Mesodermal cell (in vitro differentiated cells): ENCODE measurements around the gene MRPL17.

ENCODE experiments used
- H3K27ac ChIP-seq: 2 replicates; pipeline ENCODE4 v1.7.0; 2013; ENCODE audit warnings: mild to moderate bottlenecking, low read depth, low read length, moderate library complexity; ENCODE audit not compliant: severe bottlenecking
- H3K36me3 ChIP-seq: 2 replicates; pipeline ENCODE4 v1.7.1; 2013; ENCODE audit warnings: mild to moderate bottlenecking, low read length, moderate library complexity; ENCODE audit not compliant: control insufficient read depth, insufficient read depth
- H3K4me1 ChIP-seq: one replicate; pipeline ENCODE4 v1.7.1; 2013; ENCODE audit warnings: mild to moderate bottlenecking, low read length; ENCODE audit not compliant: insufficient read depth, control insufficient read depth, poor library complexity, severe bottlenecking
- H3K4me3 ChIP-seq: 2 replicates; pipeline ENCODE4 v1.7.0; 2013; ENCODE audit warnings: low read length, control low read depth, mild to moderate bottlenecking; ENCODE audit not compliant: insufficient read depth, poor library complexity, severe bottlenecking; ENCODE audit errors: extremely low read depth
- H3K9me3 ChIP-seq: 2 replicates; pipeline ENCODE4 v1.7.1; 2013; ENCODE audit warnings: mild to moderate bottlenecking, low read length, moderate library complexity; ENCODE audit not compliant: control insufficient read depth
- WGBS, 2 experiments: methylation state at CpG; one replicate each; pipeline ENCODE4 v1.1.5; 2013; ENCODE audit warnings: missing lambda C conversion rate in 2 of 2; ENCODE audit not compliant: insufficient coverage in 2 of 2; 5-methylcytosine and 5-hydroxymethylcytosine counted together

Gene MRPL17

DNA sequence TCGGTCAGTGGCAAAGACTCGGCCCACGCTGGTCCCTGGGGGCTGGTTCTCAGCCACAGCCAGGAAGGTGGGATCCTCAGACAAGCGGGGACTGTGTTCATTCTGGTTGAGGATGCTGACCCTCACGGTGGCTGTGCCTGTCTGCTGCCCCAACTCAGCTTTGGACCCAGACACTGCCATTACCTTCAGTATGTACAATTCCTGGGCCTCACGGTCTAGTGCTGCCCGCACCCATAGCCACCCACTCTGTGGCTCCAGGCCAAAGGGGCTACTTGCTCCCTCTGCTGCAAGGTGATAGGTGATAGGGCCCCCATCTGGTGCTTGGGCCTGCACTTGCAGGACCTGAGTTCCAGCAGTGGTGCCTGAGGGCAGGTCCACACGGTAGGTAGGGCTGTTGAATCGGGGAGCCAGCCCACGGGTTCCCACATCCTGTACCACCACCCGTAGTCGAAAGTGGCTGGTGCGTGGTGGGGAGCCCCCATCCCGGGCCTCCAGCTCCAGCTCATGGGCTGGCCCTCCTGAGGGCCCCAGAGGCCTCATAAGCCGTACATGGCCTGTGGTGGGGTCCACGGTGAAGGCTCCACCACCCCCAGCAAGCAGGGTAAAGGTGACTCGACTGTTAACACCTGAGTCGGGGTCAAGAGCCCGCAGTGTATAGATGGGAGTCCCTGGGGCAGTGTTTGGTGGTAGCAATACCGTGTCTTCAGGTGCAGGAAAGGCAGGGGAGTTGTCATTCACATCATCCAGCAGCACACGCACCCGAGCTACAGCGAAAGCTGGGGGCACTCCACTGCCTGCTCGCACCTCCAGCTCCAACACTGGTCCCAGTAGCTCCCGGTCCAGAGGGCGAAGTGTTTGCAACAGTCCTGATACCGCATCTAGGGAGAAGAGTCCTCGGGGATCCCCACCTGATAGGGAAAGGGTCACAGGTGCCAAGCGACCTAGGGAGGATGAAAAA lies 50.7 kb downstream of the MRPL17 start:
- peaks cover 69% of the 10 kb centered on the region for H3K36me3 ChIP-seq
- H3K4me3 ChIP-seq: no peak overlapping the region
- 93 to 95% methylated on average over 25 to 29 of the region's 29 CpGs for WGBS, 2 experiments
- no peak overlapping the region for H3K27ac ChIP-seq
- peaks cover 24% of the 10 kb centered on the region for H3K4me1 ChIP-seq
- H3K9me3 ChIP-seq: no peaks in the 10 kb centered on the region

DNA sequence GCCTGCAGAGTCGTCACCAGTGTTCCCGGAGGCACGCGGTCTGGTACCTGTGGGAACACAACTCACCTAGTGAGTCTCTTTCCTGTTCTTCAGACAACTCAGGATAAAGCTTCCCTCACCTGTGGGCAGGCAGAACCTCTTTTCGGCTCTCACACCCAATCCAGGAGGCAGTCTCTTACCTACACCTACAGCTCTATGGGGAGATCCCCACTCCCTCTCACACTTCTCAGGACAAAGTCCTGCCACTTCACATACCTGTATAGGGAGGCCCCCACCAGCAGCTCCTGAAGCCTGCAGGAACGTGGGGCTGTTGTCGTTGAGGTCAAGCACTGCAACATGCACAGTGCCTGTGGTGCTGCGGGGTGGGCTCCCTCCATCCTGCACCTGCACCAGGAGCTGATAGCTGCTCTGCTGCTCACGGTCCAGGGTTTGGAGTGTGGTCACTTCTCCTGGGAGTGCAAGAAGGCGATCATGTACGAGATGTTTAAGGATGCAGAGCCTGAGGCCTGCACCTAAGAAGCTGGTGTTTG lies 51.7 kb downstream of the MRPL17 start:
- WGBS, 2 experiments: 89 to 91% methylated on average over 11 of the region's 11 CpGs
- peaks cover 18% of the 10 kb centered on the region for H3K4me1 ChIP-seq
- peaks cover 74% of the 10 kb centered on the region for H3K36me3 ChIP-seq
- no peaks in the 10 kb centered on the region for H3K9me3 ChIP-seq
- no peak overlapping the region for H3K4me3 ChIP-seq
- no peak overlapping the region for H3K27ac ChIP-seq

DNA sequence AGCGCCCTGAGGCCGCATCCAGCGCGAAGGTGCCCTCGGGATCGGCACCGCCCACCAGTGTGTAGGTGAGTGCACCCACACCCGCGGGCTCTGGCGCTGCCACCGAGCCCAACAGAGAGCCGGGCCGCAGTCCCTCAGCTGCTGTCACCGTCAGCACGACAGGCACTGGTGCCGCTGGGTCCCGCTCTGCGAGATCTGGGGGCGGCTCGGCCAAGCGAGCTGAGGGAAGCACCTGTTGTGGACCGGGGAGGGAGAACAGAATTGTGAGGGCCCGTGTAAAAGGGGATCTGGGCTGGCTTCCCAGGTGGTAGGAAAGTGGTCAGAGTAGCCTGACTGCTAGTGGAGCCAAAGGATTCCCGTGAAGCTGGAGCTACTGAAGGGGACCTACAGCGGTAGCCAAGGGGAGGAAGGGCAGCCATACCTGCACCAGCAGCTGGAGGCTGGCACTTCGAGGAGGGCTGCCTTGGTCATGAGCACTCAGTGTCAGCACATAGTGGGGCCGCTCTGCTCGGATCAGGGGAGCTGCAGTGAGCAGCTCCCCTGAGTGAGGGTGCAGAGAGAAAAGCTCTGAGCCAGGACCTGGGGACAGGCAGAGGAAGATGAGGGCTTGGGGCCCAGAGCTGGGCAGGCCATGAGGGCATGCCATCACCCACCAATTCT lies 52.4 kb downstream of the MRPL17 start:
- H3K36me3 ChIP-seq: peaks cover 80% of the 10 kb centered on the region
- H3K27ac ChIP-seq: no peak overlapping the region
- 45 to 56% methylated on average over 27 to 28 of the region's 28 CpGs for WGBS, 2 experiments
- peaks cover 12% of the 10 kb centered on the region for H3K4me1 ChIP-seq
- H3K4me3 ChIP-seq: no peak overlapping the region
- no peaks in the 10 kb centered on the region for H3K9me3 ChIP-seq
